Measurements from ENCODE around the gene TSR3. TPM values are rescaled to one million over a fixed set of nuclear protein-coding genes. Genes with fewer than 3 reads are reported as not detected.
A peak's percentile ranks its signal among the peaks of the same experiment; 100 is the strongest.

The TSR3 gene
- 10 to 100 TPM; 36.0 to 59.7 (median 38.8) TPM for polyA plus RNA-seq (ENCODE audit: insufficient read length in 4 of 4)

DNA sequence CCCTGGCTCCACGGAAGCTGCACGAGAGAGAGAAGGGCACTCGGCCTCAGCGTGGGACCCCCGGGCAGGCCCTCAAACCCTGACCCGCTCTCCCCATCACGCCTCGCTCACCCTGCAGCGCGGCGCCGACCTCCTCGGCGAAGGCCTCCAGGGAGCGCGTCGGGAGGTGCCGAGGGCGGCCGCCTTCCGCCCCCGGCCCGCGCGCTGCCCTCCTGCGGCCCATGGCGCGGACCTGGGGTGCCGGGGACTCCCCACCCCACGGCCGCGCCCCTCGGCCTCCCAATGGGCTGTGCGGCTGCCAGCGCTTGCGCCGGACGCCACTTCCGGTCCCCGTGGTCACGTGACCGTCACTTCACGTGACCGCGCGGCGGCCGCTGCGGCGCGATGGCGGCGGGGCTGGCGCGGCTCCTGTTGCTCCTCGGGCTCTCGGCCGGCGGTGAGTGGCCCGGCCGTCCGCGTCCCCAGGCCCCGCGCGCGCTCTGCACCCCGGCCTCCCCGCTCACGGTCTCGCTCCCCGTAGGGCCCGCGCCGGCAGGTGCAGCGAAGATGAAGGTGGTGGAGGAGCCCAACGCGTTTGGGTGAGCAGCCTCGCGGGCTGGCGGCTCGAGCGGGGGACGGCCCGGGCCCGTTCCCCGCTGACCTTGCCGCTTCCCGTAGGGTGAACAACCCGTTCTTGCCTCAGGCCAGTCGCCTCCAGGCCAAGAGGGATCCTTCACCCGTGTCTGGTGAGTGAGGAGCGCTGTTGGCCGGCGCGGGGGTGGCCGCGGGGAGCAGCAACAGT is at the start of gene TSR3, which contains the start of gene GNPTG:
TSS of gene TSR3 (minus strand) at position 297 of the 781 bp plus-strand sequence. CDS start at position 223, 74 bp downstream.
TSS of gene GNPTG (plus strand) at position 350 of the 781 bp plus-strand sequence. CDS start at position 385, 35 bp downstream.
- DNase-seq (ENCODE audit: low read depth in 4 of 4, low spot score in 3 of 4), result peak; percentile 52 to 73 (median 70)

DNA sequence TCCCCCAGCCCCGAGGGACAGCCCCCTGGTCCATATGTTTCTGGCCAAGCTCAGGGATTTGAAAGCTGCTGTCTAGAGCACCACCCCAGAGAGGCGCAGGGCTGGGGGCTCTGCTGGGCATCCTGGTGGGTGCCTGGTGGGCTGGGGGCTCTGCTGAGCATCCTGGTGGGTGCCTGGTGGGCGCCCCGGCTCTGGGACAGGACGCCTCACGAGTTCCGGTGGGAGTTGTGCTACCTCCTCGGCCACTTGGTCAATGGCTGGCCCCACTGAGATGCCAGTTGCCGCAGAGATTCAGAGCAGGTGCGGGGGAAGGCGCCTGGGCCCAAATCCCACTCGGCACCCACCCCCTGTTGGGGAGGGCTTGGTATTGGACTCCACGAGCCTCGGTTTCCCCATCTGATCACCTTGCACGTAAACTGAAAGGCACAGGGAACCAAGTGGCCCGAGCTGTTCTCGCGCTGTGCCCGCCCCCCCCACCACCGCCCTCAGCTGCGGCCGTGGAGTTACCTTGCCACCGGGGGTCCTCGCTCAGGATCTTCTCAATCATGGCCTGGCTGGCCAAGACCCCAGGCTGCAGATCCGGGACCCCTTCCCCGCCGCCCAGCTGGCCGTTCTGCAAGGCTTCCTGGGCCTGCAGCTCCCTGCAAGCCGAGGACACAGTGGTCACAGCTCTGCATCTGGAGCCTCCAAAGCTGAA is 49.5 kb upstream of the TSR3 start:
- no peak for DNase-seq (ENCODE audit: low read depth in 4 of 4, low spot score in 3 of 4)

DNA sequence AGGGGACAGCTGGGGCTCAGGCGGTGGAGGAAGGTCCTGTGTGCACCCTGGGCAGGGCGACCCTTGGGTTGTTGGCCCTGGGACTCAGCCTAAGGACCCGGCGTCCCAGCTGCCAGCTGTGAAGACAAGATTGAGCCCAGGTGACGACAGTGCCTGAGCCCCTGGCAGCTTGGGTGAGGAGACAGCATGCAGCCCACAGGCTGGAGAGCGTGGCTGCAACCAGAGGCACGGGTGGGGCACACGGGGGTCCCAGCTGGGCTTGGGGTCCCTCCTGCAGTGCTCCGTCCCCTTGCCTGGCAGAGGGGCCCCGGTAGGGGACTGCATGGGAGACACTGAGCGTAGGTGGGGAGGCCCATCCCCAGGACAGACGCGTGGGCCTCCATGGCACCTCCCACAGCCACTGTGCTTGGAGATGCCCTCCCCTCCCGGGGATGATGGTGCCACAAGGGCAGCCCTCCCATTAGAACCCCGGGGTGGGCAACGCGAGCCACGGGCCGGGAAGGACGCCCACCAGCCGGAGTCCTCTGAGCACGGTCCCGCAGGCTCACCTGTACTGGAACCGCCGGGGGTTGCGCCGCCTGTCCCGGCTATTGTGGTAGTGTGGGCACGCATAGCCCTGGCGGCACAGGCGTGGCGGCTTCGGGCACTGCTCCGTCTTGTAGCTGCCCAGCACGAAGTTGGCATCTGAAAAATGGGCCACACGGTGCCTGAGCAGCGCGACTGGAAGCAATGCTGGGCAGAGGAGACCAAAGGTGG is 47.3 kb upstream of the TSR3 start:
- no peak for DNase-seq (ENCODE audit: low read depth in 4 of 4, low spot score in 3 of 4)

DNA sequence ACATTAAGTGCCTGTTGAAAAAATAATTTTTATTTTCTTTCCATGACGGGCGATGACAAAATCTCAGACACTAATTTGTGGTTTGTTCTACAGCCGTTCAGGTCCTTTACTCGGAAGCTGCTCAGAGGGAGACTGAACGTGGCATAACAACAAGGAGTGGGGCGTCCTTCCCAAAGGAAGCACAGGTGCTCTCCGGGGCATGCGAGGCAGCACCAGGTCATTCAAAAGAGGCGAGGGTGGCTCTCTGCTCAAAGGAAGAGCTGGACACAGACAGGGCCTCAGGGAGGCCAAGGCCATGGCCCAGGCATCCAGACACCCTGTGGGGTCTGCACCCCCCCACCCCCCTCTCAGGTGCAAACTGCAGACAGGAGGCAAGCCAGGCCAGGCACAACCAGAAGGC is 46.7 kb upstream of the TSR3 start:
- DNase-seq (ENCODE audit: low read depth in 4 of 4, low spot score in 3 of 4), result no peak

DNA sequence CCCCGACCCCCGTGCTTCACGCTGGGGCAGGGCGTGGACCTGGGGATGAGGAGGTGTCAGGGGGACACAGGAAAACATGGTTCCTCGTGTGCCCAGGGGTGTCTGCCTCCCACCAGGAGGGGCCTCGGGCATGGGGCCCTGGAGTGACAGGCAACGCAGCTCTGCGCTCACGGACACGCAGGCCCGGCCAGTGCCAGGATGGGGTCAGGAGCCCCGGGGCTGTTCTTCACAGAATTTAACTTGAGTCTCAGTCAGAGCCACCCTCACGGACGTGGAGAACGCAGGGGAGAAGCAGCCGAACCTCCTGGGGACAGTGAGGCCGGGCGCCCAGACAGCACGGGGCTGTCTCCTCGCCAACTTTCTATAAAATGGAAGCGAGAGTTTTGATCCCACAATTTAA is 46.1 kb upstream of the TSR3 start:
- DNase-seq (ENCODE audit: low read depth in 4 of 4, low spot score in 3 of 4), result no peak

DNA sequence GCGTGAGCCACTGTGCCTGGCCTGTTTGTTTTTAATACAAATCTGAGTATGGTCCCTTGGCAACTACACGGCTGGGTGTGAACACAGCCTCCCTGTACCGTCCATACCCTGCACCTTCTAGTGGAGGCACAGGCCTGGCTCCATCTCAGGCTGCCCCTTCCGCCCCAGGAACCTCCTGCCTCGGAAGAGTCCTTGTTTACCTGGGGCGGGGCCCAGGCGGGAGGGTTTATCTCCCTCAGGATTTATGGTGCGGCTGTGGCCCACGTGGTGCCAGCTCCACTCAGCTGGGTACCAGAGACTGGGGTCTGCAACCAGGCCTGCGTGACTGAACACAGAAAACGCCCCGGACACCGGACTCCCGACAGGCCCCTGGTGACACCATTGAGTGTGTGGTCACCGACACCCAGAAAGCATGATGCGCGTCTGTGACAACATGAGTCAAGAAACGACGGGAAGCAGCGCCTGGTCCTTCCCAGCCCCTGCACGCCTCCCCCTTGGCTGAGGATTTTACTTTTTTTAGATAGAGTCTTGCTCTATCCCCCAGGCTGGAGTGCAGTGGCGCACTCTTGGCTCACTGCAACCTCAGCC is 43.9 kb upstream of the TSR3 start:
- DNase-seq (ENCODE audit: low read depth in 4 of 4, low spot score in 3 of 4), result no peak

DNA sequence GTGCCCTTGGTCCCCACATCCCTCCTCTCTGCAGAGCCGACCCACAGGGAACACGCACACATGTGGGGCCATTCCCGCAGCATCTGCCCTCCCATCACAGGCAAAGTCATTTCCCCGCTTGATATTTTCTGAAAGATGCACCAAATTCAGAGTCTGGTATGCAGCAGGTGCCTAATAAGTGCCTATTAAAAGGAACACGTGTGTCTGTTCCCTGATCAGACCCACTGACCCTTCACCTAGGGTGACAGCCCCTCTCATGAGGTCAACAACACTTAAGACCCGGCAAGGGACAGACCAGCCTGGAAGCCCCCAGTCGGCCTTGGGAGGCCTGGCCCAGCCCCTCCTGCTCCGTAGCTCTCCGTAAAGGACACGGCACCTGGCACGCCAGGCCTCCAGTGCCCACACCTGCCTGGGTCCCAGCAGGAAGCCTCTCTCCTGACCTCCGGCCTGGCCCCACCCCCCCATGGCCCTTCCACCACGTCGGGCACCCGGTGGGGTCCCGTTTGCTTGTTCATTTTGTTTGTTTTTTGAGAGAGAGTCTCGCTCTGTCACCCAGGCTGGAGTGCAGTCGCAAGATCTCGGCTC is 42.8 kb upstream of the TSR3 start:
- DNase-seq (ENCODE audit: low read depth in 4 of 4, low spot score in 3 of 4), result no peak

DNA sequence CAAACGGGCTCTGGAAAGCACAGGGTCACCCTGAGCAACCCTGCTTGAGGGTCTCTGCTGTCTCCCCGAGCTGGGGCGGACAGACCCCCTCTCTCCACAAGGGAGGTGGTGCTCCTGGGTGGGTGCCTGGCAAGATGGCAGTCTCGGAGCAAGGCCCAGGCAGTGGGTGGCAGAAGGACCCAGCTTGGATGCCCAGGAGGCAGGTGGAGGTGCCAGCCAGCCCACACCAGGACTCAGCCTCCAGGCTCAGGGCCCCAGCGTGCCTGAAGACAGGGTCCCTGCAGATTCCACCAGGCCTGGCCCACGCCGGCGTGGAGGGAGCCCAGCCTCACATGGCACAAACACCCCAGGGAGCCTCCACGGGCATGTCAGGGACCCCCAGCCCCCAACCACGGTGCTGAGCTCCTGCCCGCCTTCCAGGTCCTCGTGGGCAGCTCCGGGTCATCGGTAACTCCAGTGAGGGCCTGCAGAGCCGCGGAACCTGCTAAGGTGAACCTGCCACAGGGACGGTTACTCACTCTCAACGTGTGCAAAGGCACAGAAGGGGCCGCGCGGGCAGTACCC is 42.0 kb upstream of the TSR3 start:
- no peak for DNase-seq (ENCODE audit: low read depth in 4 of 4, low spot score in 3 of 4)

DNA sequence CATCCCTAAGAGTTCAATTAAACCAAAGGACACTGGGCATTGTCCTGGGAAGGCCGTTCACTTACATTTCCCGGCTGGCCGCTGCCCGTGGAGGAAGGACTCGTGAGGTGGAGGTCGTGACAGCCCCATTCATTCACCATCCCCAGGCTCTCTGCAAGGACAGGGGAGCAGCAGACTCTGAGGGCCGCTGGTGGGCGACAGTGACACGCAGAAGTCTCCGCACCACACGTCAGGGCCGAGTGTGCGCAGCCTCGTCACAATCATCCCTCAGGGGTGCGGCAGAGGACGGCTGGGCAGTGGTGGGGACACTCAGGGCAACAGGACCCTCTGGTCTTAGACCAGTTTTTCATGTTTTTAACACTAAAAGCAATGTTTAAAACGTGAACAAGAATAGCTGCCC is 41.1 kb upstream of the TSR3 start:
- no peak for DNase-seq (ENCODE audit: low read depth in 4 of 4, low spot score in 3 of 4)

DNA sequence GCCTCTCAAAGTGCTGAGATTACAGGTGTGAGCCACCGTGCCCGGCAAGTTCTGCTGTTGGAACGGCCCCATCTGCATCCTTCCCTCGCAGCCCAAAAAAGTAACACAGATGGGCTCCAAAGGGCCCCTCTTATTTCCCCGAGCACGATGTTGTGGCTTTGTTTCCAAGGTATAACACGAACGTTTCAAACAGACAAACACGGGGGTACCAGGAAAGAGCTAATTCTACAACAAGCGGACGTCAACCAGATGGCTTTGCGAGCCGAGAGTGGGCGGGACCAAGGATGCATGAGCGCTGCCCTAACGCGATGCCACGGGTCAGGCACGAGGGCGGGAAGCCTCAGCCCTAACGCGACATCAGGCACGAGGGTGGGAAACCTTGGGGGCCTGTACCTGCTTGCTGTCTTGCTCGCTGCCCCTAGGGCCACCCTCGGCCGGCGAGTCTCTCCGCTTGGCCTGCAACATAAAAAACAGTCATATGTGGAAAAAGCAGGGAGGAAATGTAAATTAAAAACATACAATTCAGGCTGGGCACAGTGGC is 38.6 kb upstream of the TSR3 start:
- no peak for DNase-seq (ENCODE audit: low read depth in 4 of 4, low spot score in 3 of 4)

DNA sequence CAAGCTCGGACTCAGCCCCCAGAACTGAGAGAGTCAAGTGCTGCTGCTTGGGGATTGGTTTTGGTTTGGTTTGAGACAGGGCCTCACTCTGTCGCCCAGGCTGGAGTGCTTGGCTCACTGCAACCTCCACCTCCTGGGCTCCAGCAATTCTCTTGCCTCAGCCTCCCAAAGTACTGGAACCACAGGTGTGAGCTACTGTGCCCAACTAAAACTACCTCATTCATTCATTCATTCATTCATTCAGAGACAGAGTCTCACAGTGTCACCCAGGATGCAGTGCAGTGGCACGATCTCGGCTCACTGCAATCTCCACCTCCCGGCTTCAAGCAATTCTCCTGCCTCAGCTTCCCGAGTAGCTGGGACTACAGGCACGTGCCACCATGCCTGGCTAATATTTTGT is 38.1 kb upstream of the TSR3 start:
- no peak for DNase-seq (ENCODE audit: low read depth in 4 of 4, low spot score in 3 of 4)

DNA sequence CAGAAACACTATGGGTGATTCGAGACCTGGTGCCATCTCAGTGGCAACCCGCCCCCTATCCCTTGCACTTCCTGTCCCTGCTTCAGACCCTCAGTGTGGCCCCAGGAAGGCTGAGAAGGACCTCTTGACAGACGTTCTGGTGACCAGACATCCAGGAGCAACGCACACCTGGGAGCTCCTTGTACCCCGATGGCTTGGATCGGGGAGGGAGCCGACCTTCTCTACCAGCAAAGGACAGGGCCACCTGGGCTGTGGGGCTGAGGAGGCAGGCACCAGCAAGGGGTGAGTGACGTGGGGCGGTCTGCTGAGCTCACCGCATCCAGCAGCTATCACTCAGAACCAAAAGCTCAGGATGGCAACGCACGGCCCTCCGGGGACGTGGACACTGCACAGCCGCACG is 35.7 kb upstream of the TSR3 start:
- DNase-seq (ENCODE audit: low read depth in 4 of 4, low spot score in 3 of 4), result no peak

DNA sequence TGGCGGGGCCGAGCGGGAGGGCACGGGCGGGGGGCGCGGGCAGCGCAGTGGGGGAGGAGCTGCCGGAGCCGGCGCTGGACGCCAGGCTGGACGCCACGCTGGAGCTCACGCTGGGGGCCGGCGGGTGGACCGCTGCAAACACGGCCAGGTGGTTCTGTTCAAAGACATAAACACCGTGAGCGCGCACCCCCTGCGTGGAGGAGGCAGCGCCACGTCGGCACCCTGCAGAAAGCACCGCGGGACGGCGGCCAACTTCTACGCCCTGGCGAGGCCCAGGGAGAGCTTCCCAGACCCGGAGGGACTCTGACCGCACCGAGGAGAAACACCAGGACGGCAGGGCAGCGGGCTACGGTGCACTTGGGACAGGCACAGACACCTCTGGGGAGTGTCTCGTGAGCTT is 33.6 kb upstream of the TSR3 start:
- DNase-seq (ENCODE audit: low read depth in 4 of 4, low spot score in 3 of 4), result no peak

DNA sequence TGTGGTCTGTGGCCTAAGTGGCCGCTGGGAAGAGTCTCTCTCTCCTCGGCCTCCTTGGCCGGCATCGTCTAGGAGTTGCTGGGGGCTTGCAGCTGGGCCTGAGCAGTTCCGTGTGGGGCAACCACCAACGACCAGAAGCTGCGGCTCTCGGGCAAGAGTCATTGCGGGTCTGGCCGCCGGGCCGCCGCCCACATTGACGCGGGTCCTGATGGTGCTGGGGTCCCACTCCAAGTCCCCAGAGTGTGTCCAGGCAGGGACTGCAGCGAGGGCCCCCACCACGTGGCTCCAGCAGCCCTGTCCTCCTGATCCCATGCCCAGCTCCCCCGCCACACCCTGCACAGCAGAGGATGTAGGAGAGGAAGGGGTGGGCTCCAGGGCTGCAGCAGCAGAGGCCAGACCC is 31.9 kb upstream of the TSR3 start:
- DNase-seq (ENCODE audit: low read depth in 4 of 4, low spot score in 3 of 4), result no peak

DNA sequence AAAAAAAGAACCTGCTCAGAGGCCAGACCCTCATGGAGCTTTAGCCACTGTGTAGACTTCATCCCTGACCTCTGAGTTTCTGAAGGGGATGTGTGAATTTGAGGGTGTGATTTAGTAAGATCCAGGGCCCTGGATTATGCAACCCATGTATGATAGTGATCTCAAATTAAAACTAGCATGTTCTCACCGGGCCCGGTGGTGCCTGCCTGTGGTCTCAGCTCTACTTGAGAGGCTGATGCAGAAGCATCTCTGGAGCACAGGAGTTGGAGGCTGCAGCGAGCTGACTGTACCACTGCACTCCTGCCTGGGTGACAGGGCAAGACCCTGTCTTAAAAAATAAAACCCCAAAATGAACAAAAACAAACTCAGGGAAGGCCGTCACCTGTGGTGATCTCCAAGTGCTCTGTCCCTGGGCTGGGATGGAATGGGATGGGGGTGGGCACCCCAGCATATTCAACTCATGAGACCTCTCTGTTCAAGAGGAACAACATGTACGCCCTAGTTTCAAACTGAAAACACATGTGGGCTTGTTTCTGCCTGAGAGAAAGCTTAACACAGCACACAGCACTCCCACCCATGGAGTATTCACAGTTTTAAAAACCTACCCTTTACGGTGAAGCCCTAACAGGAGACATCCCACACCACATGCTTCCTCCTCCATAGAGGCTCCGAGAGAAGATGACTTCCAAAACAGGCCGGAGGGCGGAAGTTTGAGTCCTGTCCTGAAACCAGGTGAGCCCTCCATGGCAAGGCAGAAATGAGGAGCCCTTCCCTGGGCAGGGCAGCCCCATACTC is 30.1 kb upstream of the TSR3 start:
- DNase-seq (ENCODE audit: low read depth in 4 of 4, low spot score in 3 of 4), result no peak

DNA sequence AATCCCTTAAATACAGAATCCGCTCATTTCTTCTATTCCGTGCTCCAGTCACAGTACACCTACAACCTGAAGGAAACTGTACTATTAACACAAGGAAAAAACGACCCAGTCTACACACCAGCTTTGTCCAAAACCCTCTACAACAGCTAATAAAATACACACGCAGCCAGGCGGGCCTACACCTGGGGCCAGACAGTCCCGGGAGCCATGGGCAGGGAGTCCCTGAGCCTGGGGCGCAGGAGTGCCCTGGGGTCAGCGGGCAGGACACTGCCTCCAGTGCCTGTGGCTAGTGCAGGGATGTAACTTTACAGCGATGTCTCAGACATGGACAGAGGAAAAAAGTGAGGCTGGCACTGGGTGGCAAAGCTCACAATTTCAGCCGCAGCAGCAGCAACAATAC is 28.5 kb upstream of the TSR3 start:
- DNase-seq (ENCODE audit: low read depth in 4 of 4, low spot score in 3 of 4), result no peak

DNA sequence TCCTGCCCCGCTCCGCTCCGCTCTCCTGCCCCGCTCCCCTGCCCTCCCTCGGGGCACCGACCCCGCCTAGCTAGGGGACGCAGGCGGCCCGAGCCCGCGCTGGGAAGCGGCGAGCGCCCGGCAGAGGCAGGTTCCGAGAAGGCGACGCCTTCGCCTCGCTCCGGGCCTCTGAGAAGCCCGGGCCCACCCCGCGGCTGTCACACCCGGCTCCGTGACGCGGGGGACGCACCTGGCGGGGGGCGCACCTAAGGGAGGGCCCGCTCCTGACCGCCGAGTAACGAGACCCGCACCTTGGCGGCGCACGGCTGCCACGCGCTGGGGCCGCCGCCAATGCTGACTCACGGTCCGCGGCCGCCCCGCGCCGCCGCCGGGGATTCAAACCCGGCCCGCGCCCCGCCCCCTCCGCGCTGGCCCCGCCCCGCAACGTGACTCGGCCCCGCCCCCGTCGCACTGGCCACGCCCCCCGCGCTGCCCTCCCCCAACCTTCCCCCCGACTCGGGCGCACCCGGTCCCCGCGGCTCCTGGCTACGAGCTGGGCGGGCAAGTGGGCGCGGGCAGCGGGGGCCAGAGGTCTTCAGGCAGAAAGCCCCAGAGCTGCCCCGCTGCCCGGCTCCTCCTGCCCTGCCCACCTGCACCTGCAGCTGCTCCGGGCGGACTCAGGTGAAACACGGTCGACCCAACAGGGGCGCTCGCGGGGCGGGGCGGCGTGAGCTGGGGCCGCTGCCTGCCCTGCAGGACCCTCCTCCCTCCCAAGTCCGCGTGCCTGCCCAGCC is 27.8 kb upstream of the TSR3 start:
- DNase-seq (ENCODE audit: low read depth in 4 of 4, low spot score in 3 of 4), result peak in 1 of 4 donors; percentile 31

DNA sequence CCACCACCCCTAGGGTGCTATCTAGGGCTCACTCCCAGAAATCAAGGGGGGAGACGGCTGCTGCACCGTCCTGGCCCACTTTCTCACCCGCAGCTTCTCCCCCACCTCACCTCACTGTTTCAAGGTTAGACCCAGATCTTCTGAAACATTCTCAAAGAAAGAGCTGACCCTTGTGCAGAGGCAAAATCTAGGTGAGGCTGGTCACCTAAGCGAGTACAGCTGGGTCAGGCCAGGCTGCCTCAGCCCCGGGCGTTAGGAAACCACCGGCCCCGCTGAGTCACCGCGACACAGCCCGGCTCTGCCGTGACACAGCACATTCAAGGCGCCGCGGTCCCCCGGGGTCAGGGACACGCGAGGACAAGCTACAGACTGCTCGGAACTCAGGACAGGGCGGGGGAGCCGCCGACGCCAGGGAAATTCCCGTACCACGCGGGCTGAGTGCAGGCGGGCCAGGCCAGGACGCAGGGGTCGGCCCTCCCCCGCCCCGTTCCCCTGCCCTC is 27.2 kb upstream of the TSR3 start:
- no peak for DNase-seq (ENCODE audit: low read depth in 4 of 4, low spot score in 3 of 4)

All from left renal pelvis (tissue), 4 donors.